Nucleus accumbens (tissue), 56 donors: Measurements from ENCODE around the gene SLC26A6.

ENCODE experiments used
- DNase-seq, 56 donors: peaks; one replicate each; lab custom pipeline; 2025; lab: John Stamatoyannopoulos, UW

SLC26A6 gene

GRCh38 chr3:48635222-48636021 is at the start of gene SLC26A6:
Gene SLC26A6, minus strand, starts transcription at chr3:48635461. Its CDS starts 68 bp downstream, at chr3:48635393.
- DNase-seq: peak; percentile 55 to 99 (median 94)

DNA sequence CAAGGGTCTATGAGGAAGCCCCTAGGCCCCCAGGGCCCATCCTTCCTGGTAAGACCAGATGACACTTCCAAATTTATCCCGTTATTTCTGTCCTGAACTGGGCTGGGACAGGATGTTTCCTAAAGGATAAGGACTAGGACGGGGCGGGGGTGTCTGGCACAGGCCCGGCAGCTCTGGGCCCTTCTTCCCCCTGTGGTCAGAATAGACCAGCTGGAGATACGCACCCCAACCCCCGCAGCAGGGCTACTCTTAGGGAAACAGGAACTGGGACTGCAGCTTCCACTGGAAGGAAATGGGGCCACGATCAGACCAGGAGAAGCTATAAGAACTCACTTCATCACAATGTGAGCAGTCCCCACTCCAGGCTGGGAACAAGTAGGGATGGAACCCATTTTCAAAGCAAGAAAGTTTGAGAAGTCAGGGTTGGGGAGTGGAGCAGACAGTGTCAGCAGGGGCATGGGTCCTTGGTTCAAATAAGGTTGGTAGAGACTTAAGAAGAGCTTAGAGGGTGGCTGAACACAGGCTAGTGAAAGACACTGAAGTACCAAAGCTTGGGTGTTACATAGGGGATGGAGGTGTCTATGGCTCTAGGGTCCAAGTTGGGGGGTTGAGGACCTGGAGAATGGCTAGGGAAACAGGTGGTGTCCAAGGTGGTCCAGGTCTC is 49.4 kb upstream of the SLC26A6 start:
- DNase-seq: peak in 5 of 56 donors; percentile 6 to 33 (median 17)

DNA sequence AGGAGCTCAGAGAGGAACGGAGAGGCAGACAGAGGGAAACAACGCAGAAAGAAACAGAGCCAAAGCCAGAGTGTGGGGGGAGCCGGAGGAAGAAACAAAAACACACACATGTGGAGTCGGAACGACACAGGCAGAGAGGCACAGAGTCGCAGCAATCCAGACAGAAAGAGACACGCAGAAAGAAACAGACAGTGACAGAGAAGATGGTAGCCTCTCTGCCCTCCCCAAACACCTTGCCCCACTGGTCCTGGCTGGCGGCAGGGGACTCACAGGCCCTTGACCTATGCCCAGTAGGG is 48.7 kb upstream of the SLC26A6 start:
- DNase-seq: peak in 1 of 56 donors; percentile 12

DNA sequence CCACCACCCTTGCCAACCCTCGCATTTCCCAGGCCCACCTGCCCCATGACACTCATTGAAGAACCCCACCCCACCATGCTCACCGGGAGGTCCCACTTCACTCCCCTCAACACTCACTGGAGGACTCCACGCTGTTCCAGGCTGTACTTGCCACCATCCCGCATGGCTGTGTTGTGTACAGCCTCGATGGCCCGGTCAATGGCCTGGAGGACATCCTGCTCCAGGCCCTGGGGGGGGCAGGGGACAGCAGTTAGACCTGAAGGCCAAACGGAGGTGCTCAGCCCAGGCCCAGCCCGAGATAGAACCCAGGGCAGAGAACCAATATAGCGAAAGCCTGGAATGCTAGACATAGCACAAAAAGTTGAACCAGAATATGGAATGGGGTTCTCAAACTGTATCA is 47.5 kb upstream of the SLC26A6 start:
- DNase-seq: no peak

- DNase-seq: no peak
Measured at GRCh38 chr3:48681974-48682610, 46.8 kb upstream of the SLC26A6 start.

- DNase-seq: no peak
Measured at GRCh38 chr3:48681541-48681880, 46.2 kb upstream of the SLC26A6 start.

- DNase-seq: no peak
Measured at GRCh38 chr3:48680811-48681540, 45.7 kb upstream of the SLC26A6 start.

GRCh38 chr3:48679411-48680391 is 44.4 kb upstream of the SLC26A6 start:
- no peak for DNase-seq

GRCh38 chr3:48678566-48679380 is 43.5 kb upstream of the SLC26A6 start:
- DNase-seq: no peak

DNA sequence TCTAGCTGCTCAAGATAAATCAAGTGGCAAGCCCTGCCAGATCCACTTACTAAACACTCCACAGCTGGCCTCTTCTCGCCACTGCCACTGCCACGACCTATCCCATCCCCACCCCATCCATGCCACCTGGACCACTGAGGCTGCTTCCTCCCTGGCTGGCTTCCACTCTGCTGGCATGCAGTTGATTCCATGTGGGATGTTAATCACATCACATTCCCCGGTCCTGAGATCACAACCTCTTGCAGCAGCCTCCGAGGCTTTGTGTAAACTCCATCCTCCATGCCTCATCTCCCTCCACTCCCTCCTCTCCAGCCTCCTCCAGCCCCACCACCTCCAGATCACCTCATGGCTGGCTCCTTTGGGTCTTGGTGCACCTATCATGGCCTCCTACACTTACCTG is 42.8 kb upstream of the SLC26A6 start:
- DNase-seq: no peak

DNA sequence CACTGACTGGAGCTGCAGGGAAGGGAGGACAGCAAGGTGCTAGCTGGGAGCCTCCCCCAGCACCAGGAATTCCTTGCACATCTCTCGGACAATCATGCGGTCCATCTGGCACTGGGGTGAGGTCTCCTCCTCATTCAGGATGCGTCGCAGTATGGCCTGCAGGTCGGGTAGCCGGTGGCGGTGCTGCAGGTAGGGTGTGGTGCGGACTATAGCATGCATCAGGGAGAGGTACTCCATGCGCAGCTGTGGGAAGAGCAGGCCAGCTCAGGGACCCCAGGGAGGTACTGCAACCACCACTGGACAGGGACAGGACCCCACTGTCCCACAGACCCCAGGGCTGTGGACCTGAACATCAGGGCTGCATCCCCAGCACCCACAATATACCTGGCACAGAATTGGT is 39.2 kb upstream of the SLC26A6 start:
- DNase-seq: no peak

- DNase-seq: no peak
Measured at GRCh38 chr3:48672522-48672921, 37.3 kb upstream of the SLC26A6 start.

- no peak for DNase-seq
Measured at GRCh38 chr3:48664929-48665328, 29.7 kb upstream of the SLC26A6 start.

GRCh38 chr3:48664313-48664644 is 29.0 kb upstream of the SLC26A6 start:
- DNase-seq: no peak

GRCh38 chr3:48663489-48664312 is 28.4 kb upstream of the SLC26A6 start:
- DNase-seq: peak; percentile 75 to 98 (median 94)

DNA sequence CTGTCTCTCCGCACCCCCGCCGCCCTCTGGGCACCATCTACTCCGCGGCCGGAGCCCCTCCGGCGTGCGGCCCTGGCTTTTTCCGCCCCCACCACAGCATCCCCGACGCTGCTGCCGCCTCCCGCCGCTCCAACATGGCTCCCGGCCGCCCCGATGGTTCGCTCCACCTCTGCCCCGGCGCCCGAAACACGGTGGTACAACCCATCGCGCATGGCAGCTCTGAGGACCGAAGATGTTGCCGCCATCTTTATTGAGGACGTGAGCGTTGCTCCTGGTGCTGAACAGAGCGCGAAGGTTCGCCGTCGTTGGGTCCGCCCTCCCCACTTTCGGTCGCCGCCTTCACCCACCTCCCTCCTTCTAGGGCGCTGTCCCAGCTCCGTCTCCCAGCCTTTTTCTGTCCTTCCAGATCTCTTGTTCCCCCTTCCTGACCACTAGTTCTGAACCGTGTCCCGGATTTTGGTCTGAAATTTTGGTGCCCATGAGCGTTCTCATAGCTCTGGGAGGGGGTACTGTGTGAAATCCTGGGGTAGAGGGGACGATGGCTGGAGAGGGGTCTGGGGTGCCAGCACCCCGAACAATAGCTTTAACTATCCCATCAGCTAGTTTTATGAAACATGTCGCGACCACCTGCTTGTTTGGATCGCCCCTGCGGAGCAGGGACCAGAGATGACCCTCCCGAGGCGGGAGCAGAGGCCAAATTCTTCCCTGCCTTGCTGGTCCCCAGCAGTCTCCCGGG is 27.7 kb upstream of the SLC26A6 start, which contains the start of gene CELSR3:
CELSR3 (minus strand) TSS at position 134 of the 736 bp plus-strand sequence. CDS start 252 bp downstream, outside the sequence.
- peak in 55 of 56 donors; percentile 8 to 93 (median 75) for DNase-seq

DNA sequence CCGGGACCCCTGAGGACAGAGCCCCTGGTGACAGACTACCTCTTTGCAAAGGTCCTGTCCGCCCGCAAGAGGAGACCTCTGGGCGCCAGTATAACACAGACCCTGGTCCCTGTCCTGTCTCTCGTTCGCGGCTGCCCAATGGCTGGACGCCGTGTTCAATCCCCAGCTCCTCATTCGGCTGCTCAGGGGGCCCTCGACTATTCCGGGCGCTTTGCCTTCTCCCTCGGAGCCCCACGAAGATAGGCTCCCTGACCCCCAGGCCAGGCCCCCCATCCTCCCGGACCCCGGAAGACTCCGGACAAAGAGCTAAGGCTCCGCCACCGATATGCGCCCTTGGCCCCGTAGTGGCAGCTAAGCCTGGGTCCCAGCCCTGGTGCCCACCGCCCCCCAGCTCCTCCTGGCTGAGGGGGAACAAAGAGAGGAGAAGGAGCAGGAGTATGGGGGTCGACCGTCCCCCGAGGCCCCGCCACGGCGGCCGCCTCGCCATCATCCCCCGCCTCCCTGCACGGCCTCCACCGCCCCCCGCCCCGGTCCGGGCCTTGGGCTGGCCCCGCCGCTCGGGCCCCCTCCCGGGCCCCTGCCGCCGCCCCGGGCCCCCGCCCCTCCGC is 27.0 kb upstream of the SLC26A6 start:
- DNase-seq: peak in 2 of 56 donors; percentile 14 to 34
